ENCODE results near the gene LCE7A. TPM values are rescaled to one million over a fixed set of nuclear protein-coding genes. Genes with fewer than 3 reads are reported as not detected.

Gene LCE7A
- total and polyA plus RNA-seq, 2 of the 4 experiments (the other 2 are of a cell fraction), result not detected

- DNase-seq, result no peak
- no peak overlapping the region for H4K8ac ChIP-seq (ENCODE audit: low read depth in 2 of 2, low read length in 2 of 2)
- H2BK5ac ChIP-seq (ENCODE audit: low read depth, low read length, poor library complexity, severe bottlenecking), result no peak overlapping the region
- H3K23ac ChIP-seq (ENCODE audit: low read depth, low read length), result no peak overlapping the region
- no peak overlapping the region for H3K4ac ChIP-seq (ENCODE audit: low read depth, low read length)
- H3K9me3 ChIP-seq (ENCODE audit: control insufficient read depth, insufficient read depth, low read length), result no peaks in the 10 kb centered on the region
- ATAC-seq (ENCODE audit: low read depth), result no peak
- no peak overlapping the region for H3K27ac ChIP-seq (ENCODE audit: insufficient read depth, low read length)
- TF ChIP-seq RCOR1 (IDR thresholded peaks at IDR 0.05; ENCODE audit: insufficient replicate concordance, low read length), result no peak
- no peak for TF ChIP-seq FOS (IDR thresholded peaks at IDR 0.05; ENCODE audit: low read depth, low read length)
- no peak for TF ChIP-seq NFE2L2 (IDR thresholded peaks at IDR 0.05; ENCODE audit: low read depth, low read length)
- TF ChIP-seq MAFK (IDR thresholded peaks at IDR 0.05; ENCODE audit: low read depth, low read length), result no peak
- TF ChIP-seq RAD21 (IDR thresholded peaks at IDR 0.05; ENCODE audit: low read length), result no peak
- no peak for TF ChIP-seq CHD1 (IDR thresholded peaks at IDR 0.05; ENCODE audit: low read depth, low read length)
- TF ChIP-seq MAZ (IDR thresholded peaks at IDR 0.05; ENCODE audit: borderline replicate concordance, low read depth, low read length), result no peak
- TF ChIP-seq BHLHE40 (IDR thresholded peaks at IDR 0.05; ENCODE audit: low read depth, low read length), result no peak
- no peak for TF ChIP-seq CTCF (conservative IDR thresholded peaks at IDR 0.05; ENCODE audit: low read depth, low read length)
- no peak for TF ChIP-seq RFX5 (IDR thresholded peaks at IDR 0.05; ENCODE audit: low read depth, low read length)
- no peak for TF ChIP-seq SMC3 (IDR thresholded peaks at IDR 0.05; ENCODE audit: low read depth, low read length)
- TF ChIP-seq CEBPB (IDR thresholded peaks at IDR 0.05; ENCODE audit: low read depth, low read length), result no peak
- no peak for TF ChIP-seq USF2 (IDR thresholded peaks at IDR 0.05; ENCODE audit: low read depth, low read length)
- TF ChIP-seq MXI1 (IDR thresholded peaks at IDR 0.05; ENCODE audit: borderline replicate concordance, low read depth, low read length), result no peak
- no peak for TF ChIP-seq ELK1 (IDR thresholded peaks at IDR 0.05; ENCODE audit: borderline replicate concordance, low read depth, low read length)
- no peak for TF ChIP-seq POLR2A (IDR thresholded peaks at IDR 0.05; ENCODE audit: low read depth, low read length)
- H3K14ac ChIP-seq (replicated peaks; ENCODE audit: low read depth, low read length), result no peak overlapping the region
- intact Hi-C loops (cut with micrococcal nuclease) (no loop called here), dilution Hi-C loops (cut with HindIII; ENCODE audit: low sequenced_read_pairs, unreplicated experiment) (no loop called here), in situ Hi-C loops (cut with MboI; ENCODE audit: low sequenced_read_pairs) (no loop called here)
- H2AK5ac ChIP-seq (ENCODE audit: low read depth, low read length), result no peak overlapping the region
- POLR2A ChIA-PET (ENCODE audit: unreplicated experiment), result no interaction called here
- no TSS peak for BruUV-seq (replicated peaks)
- H3K27me3 ChIP-seq (ENCODE audit: control insufficient read depth, insufficient read depth, low read length), result no peaks in the 10 kb centered on the region
- WGBS, 2 experiments (ENCODE audit: extremely low coverage in 2 of 2, insufficient read length in 1 of 2), result 0% methylated on average over 1 of the region's 5 CpGs; no CpG with 5 or more reads in 1 of the 2 experiments
- no peak overlapping the region for H2AK9ac ChIP-seq (replicated peaks; ENCODE audit: low read depth, low read length, poor library complexity)
- H3K4me1 ChIP-seq (ENCODE audit: control insufficient read depth, insufficient read depth, low read length), result no peaks in the 10 kb centered on the region
- H4K91ac ChIP-seq (ENCODE audit: insufficient read depth, low read depth, low read length), result no peak overlapping the region
- no peak overlapping the region for H2AFZ ChIP-seq (replicated peaks; ENCODE audit: low read length, poor library complexity)
- H3K4me2 ChIP-seq (ENCODE audit: low read depth, low read length), result no peak overlapping the region
- no peaks in the 10 kb centered on the region for H3K36me3 ChIP-seq (ENCODE audit: control insufficient read depth, insufficient read depth, low read length)
- no peak overlapping the region for H3K56ac ChIP-seq (ENCODE audit: extremely low read depth, insufficient read depth, low read length)
- H4K5ac ChIP-seq (ENCODE audit: low read depth, low read length), result no peak overlapping the region
- H3K18ac ChIP-seq (ENCODE audit: low read depth, low read length), result no peak overlapping the region
- no peak overlapping the region for H2BK15ac ChIP-seq (ENCODE audit: low read depth, low read length)
- H3K79me1 ChIP-seq (ENCODE audit: low read depth in 1 of 2, low read length in 2 of 2), result no peaks in the 10 kb centered on the region
- CTCF ChIA-PET, result no interaction called here
- H3K9ac ChIP-seq (ENCODE audit: low read depth, low read length), result no peak overlapping the region
- H4K20me1 ChIP-seq (ENCODE audit: insufficient read depth, low read length), result no peaks in the 10 kb centered on the region
- no peak overlapping the region for H2BK20ac ChIP-seq (ENCODE audit: low read depth, low read length)
- no peak overlapping the region for H2BK120ac ChIP-seq (ENCODE audit: low read depth, low read length)
- H3K4me3 ChIP-seq (ENCODE audit: insufficient read depth, low read depth, low read length), result no peak overlapping the region
- no peaks in the 10 kb centered on the region for H3K9me1 ChIP-seq (ENCODE audit: insufficient read depth, low read length)
These were observed 36.5 kb upstream of the LCE7A start for GRCh38 chr1:152823294-152823693.
